GM23248 (cell line): ENCODE measurements around the gene CCNB2. TPM values are rescaled to one million over a fixed set of nuclear protein-coding genes. Genes with fewer than 3 reads are reported as not detected.
A peak's percentile ranks its signal among the peaks of the same experiment; 100 is the strongest.

Source experiments
- DNase-seq: peaks from one replicate; pipeline ENCODE4 v3.0.0-alpha.2; 2015
- H2AFZ ChIP-seq: fragments of 200-600 bp; sonication (generic); 2 replicates; pipeline ENCODE4 v1.6.1; 2016; ENCODE audit warnings: antibody characterized with exemption
- H3F3A ChIP-seq: fragments of 200-600 bp; sonication (generic); 2 replicates; pipeline ENCODE4 v1.6.1; 2016; ENCODE audit warnings: mild to moderate bottlenecking, antibody characterized with exemption, mixed run types; ENCODE audit not compliant: insufficient read depth
- H3K27ac ChIP-seq: fragments of 200-600 bp; sonication (generic); 2 replicates; pipeline ENCODE4 v1.5.1; 2016; ENCODE audit warnings: mild to moderate bottlenecking
- H3K27me3 ChIP-seq: fragments of 200-600 bp; sonication (generic); replicated peaks from 2 replicates; pipeline ENCODE4 v1.6.1; 2016; ENCODE audit warnings: mild to moderate bottlenecking; ENCODE audit not compliant: insufficient read depth
- H3K36me3 ChIP-seq: fragments of 200-600 bp; sonication (generic); 2 replicates; pipeline ENCODE4 v1.6.1; 2016; ENCODE audit warnings: low read depth, mild to moderate bottlenecking
- H3K4me1 ChIP-seq: fragments of 200-600 bp; sonication (generic); 2 replicates; pipeline ENCODE4 v1.6.1; 2016; ENCODE audit warnings: mild to moderate bottlenecking; ENCODE audit not compliant: insufficient read depth
- H3K4me2 ChIP-seq: fragments of 200-600 bp; sonication (generic); one replicate; pipeline ENCODE4 v1.6.1; 2016; ENCODE audit warnings: mild to moderate bottlenecking; ENCODE audit not compliant: unreplicated experiment
- H3K4me3 ChIP-seq: fragments of 200-600 bp; sonication (generic); 2 replicates; pipeline ENCODE4 v1.5.1; 2016; ENCODE audit warnings: mild to moderate bottlenecking
- H3K79me2 ChIP-seq: fragments of 200-600 bp; sonication (generic); 2 replicates; pipeline ENCODE4 v1.6.1; 2016; ENCODE audit warnings: mild to moderate bottlenecking; ENCODE audit not compliant: insufficient read depth
- H3K9ac ChIP-seq: fragments of 200-600 bp; sonication (generic); 2 replicates; pipeline ENCODE4 v1.6.1; 2016; ENCODE audit warnings: mild to moderate bottlenecking
- H3K9me2 ChIP-seq: fragments of 200-600 bp; sonication (generic); 2 replicates; pipeline ENCODE4 v1.6.1; 2016; ENCODE audit warnings: mixed run types, mild to moderate bottlenecking, moderate library complexity; ENCODE audit not compliant: insufficient read depth
- H3K9me3 ChIP-seq: fragments of 200-600 bp; sonication (generic); one replicate; pipeline ENCODE4 v1.6.1; 2017; ENCODE audit warnings: low read depth
- H4K20me1 ChIP-seq: fragments of 200-600 bp; sonication (generic); 2 replicates; pipeline ENCODE4 v1.6.0; 2016; ENCODE audit not compliant: insufficient read depth
- EZH2 ChIP-seq: fragments of 200-600 bp; sonication (generic); IDR thresholded peaks from 2 replicates; pipeline ENCODE4 v1.6.1; 2018; ENCODE audit warnings: antibody characterized with exemption, mild to moderate bottlenecking; ENCODE audit not compliant: insufficient read depth, poor library complexity, severe bottlenecking
- EZH2phosphoT487 ChIP-seq: fragments of 200-600 bp; sonication (generic); IDR thresholded peaks from 2 replicates; pipeline ENCODE4 v1.6.1; 2018; ENCODE audit warnings: antibody characterized with exemption, moderate library complexity, mild to moderate bottlenecking, low read depth; ENCODE audit not compliant: insufficient read depth
- WGBS, 2 experiments: methylation state at CpG; one replicate each; pipeline ENCODE4 v1.1.6; 2015 to 2017; ENCODE audit warnings: low lambda C conversion rate in 2 of 2, low coverage in 1 of 2; ENCODE audit errors: missing lambda C conversion rate in 2 of 2; 5-methylcytosine and 5-hydroxymethylcytosine counted together
- in situ Hi-C: fragments of 300-500 bp; cut with MboI; formaldehyde crosslinking; loops from 2 replicates; pipeline ENCODE4 v1.15.0; 2020
- microRNA counts: library from miRNA; unstranded; fragments of <30 nt; microRNA quantifications from one replicate; lab custom pipeline; 2016
- microRNA-seq: library from miRNA; unstranded; fragments of <30 nt; microRNA quantifications from one replicate; pipeline ENCODE4, GENCODE V29; 2016; ENCODE audit warnings: borderline number of aligned reads
- polyA plus RNA-seq: library from polyadenylated mRNA; unstranded; fragments of >200 nt; fragmentation: Nextera tagmentation; extraction: Ambion mirVana; gene quantifications from 2 replicates; pipeline ENCODE4 v1.2.1, GENCODE V29; 2016
- small RNA-seq: library from RNA; depleted of rRNA; stranded (forward); fragments of <200 nt; gene quantifications from one replicate; pipeline ENCODE3, GENCODE V24; 2014; ENCODE audit warnings: low read depth, low replicate concordance
- total RNA-seq: library from RNA; depleted of rRNA; stranded (reverse); fragments of >200 nt; shearing (Covaris generic); gene quantifications from 2 replicates; pipeline ENCODE4 v1.2.3, GENCODE V29; 2014; rRNA removed

The CCNB2 gene
- total and polyA plus RNA-seq, 2 experiments from 2014 or later: 23.2 to 33.9 TPM

DNA sequence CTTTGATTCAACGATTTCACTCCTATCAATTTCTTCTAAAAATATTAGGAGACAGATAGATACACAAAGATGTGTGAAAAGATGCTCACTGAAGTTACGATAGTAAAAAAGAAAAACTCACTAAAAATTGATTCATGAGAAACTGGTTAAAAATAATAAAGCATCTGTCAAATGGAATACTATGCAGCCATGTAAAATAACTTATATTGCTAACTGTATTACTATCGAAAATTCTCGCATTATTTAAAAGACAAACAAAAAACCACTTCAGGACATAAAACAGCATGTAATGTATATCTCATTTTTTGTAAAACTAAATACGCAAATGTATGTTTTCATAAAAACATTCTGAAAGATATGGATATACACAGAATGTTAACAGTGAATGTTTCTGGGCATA lies 68.2 kb downstream of the CCNB2 start:
- peaks cover 60% of the 10 kb centered on the region for H3K4me1 ChIP-seq

DNA sequence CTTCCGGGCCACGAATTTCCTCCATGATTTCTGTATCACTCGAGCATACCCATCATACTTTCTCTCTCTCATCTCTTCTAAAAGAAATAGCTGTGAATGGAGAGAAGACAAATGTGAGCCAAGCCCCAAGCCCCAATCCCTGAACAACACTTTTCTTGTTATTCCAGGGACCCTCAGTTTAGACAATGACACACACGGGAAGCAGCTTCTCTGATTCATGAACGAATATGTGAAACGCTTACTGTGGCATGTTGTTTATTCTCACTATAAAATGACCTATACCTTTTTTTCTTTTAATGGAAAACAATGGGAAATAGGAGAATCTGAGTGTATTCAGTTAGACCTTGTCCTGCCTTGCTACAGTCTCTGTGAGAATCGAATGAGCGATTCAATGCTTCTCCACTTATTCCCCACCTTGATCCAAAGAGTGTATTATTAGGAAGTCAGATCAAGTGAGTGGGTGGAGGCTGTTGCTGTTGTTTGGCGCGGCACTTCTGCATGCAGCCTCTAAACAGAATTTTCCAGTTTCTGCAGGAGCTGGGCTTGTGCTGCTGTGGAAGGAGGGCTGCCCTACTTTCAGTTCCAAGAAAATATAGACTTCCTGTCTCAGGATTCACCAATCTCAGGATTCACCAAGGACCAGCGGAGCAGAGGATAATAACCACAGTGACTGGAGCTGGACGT lies 69.3 kb downstream of the CCNB2 start:
- peak overlapping the region; percentile 92 for H3K27ac ChIP-seq
- H3K4me1 ChIP-seq: peaks cover 49% of the 10 kb centered on the region
- H3K36me3 ChIP-seq: peaks cover 20% of the 10 kb centered on the region
- in situ Hi-C loops: no loop called here
- H3K9me3 ChIP-seq: no peaks in the 10 kb centered on the region
- H2AFZ ChIP-seq: no peak overlapping the region
- H3K4me2 ChIP-seq: peak overlapping the region; percentile 30
- no peaks in the 10 kb centered on the region for H4K20me1 ChIP-seq
- WGBS, 2 experiments: 76 to 78% methylated on average over 12 of the region's 12 CpGs
- H3K9me2 ChIP-seq: no peaks in the 10 kb centered on the region
- no peak overlapping the region for H3K4me3 ChIP-seq
- no peaks in the 10 kb centered on the region for H3K27me3 ChIP-seq
- TF ChIP-seq EZH2phosphoT487 (no peak), EZH2 (no peak)
- H3K79me2 ChIP-seq: no peaks in the 10 kb centered on the region
- H3K9ac ChIP-seq: peak overlapping the region; percentile 16; the same call in 1 of the 2 replicates
- peak; percentile 10 for DNase-seq
- H3F3A ChIP-seq: peaks cover 86% of the 10 kb centered on the region

More for the DNA sequence above, 68.2 kb downstream of the CCNB2 start:
- Histone ChIP-seq H3K27ac (no peak overlapping the region), H2AFZ (no peak overlapping the region), H4K20me1 (no peaks in the 10 kb centered on the region), H3K4me2 (no peak overlapping the region), H3K9me3 (no peaks in the 10 kb centered on the region), H3K9me2 (no peaks in the 10 kb centered on the region), H3K79me2 (no peaks in the 10 kb centered on the region), H3F3A (peaks cover 97% of the 10 kb centered on the region), H3K9ac (no peak overlapping the region), H3K36me3 (peaks cover 18% of the 10 kb centered on the region), H3K27me3 (no peaks in the 10 kb centered on the region), H3K4me3 (no peak overlapping the region)
- 98 to 99% methylated on average over 5 of the region's 5 CpGs for WGBS, 2 experiments
- in situ Hi-C loops: no loop called here
- no peak for DNase-seq
- TF ChIP-seq EZH2 (no peak), EZH2phosphoT487 (no peak)

MicroRNAs encoded within 50 kb of the gene (microRNA counts, 767-probe panel; counts per million panel counts)
- 447 counts per million, percentile 86 among the panel's probes with 10 or more counts for microRNA hsa-miR-2116-5p (lab: Ali Mortazavi, UCI)

Small RNA genes lying within 50 kb of the gene (microRNA-seq; reads per million reads assigned to microRNA genes)
- 12.3 reads per million, percentile 18 among the genes with 10 or more reads in this experiment for gene MIR2116

Small RNA genes lying within 50 kb of the gene (small RNA-seq; reads per million reads assigned to genes)
- gene MIR2116: not detected

Other genes with a start within 250 kb of the CCNB2 start
- 31.4 and 47.2 TPM in 2 replicates for gene SLTM, start 171.5 kb upstream of the CCNB2 start, total RNA-seq
- 54.3 and 58.9 TPM in 2 replicates for gene SLTM, start 171.5 kb upstream of the CCNB2 start, polyA plus RNA-seq
- 17.8 and 27.9 TPM in 2 replicates for gene RNF111, start 117.5 kb upstream of the CCNB2 start, total RNA-seq
- 22.6 and 24.4 TPM in 2 replicates for gene RNF111, start 117.5 kb upstream of the CCNB2 start, polyA plus RNA-seq
- gene LDHAL6B, start 101.7 kb downstream of the CCNB2 start, total RNA-seq: not detected in 2 replicates
- gene LDHAL6B, start 101.7 kb downstream of the CCNB2 start, polyA plus RNA-seq: 0.10 and 0.25 TPM in 2 replicates